ENCODE results near the gene IGSF21.

IGSF21 gene

GRCh38 chr1:18097206-18097605 is 10.4 kb upstream of the IGSF21 start:
- no peak for DNase-seq (ENCODE audit: low spot score)

- DNase-seq (ENCODE audit: low spot score) = no peak
Observed at GRCh38 chr1:18099026-18099425, 8.6 kb upstream of the IGSF21 start.

- DNase-seq (ENCODE audit: low spot score) = no peak
Observed at GRCh38 chr1:18100060-18100459, 7.5 kb upstream of the IGSF21 start.

- peak; percentile 86 for DNase-seq (ENCODE audit: low spot score)
Observed at GRCh38 chr1:18100491-18101063, 7.0 kb upstream of the IGSF21 start.

- DNase-seq (ENCODE audit: low spot score) = no peak
Observed at GRCh38 chr1:18101508-18101907, 6.1 kb upstream of the IGSF21 start.

GRCh38 chr1:18103788-18104421 is 3.7 kb upstream of the IGSF21 start:
- DNase-seq (ENCODE audit: low spot score) = no peak

GRCh38 chr1:18104546-18105100 is 3.0 kb upstream of the IGSF21 start:
- no peak for DNase-seq (ENCODE audit: low spot score)

GRCh38 chr1:18105196-18105595 is 2.4 kb upstream of the IGSF21 start:
- no peak for DNase-seq (ENCODE audit: low spot score)

GRCh38 chr1:18108299-18109057 is 880 bp downstream of the IGSF21 start:
- peak; percentile 53 for DNase-seq (ENCODE audit: low spot score)

- DNase-seq (ENCODE audit: low spot score) = peak; percentile 86
Observed at GRCh38 chr1:18109058-18109755, 1.6 kb downstream of the IGSF21 start.

- DNase-seq (ENCODE audit: low spot score) = peak; percentile 72
Observed at GRCh38 chr1:18109756-18110597, 2.4 kb downstream of the IGSF21 start.

- no peak for DNase-seq (ENCODE audit: low spot score)
Observed at GRCh38 chr1:18110598-18110939, 3.0 kb downstream of the IGSF21 start.

GRCh38 chr1:18110968-18111367 is 3.4 kb downstream of the IGSF21 start:
- DNase-seq (ENCODE audit: low spot score) = peak; percentile 42

GRCh38 chr1:18111605-18112297 is 4.2 kb downstream of the IGSF21 start:
- DNase-seq (ENCODE audit: low spot score) = peak; percentile 49

GRCh38 chr1:18112611-18113010 is 5.0 kb downstream of the IGSF21 start:
- DNase-seq (ENCODE audit: low spot score) = peak; percentile 54

- no peak for DNase-seq (ENCODE audit: low spot score)
Observed at GRCh38 chr1:18114726-18115410, 7.3 kb downstream of the IGSF21 start.

- DNase-seq (ENCODE audit: low spot score) = peak; percentile 68
Observed at GRCh38 chr1:18116777-18117176, 9.2 kb downstream of the IGSF21 start.

- no peak for DNase-seq (ENCODE audit: low spot score)
Observed at GRCh38 chr1:18118078-18118477, 10.5 kb downstream of the IGSF21 start.

- DNase-seq (ENCODE audit: low spot score) = no peak
Observed at GRCh38 chr1:18118491-18118890, 10.9 kb downstream of the IGSF21 start.

- no peak for DNase-seq (ENCODE audit: low spot score)
Observed at GRCh38 chr1:18119289-18119688, 11.7 kb downstream of the IGSF21 start.

Measured in cerebellar cortex (tissue), 1 donor.